Activated CD8-positive, alpha-beta T cell treated with anti-CD3 and anti-CD28 coated beads, Interleukin-2, amount 10 ng/mL, durations not matched to agents 7 days and 5 days (primary cell): Measurements from ENCODE around the gene UST. TPM values are rescaled to one million over a fixed set of nuclear protein-coding genes. Genes with fewer than 3 reads are reported as not detected.
"Not testable (repeated sequence)": the region's sequence is repeated elsewhere in the genome, so short reads cannot be mapped to it uniquely, and the experiment has no call there.

Source experiments
- ATAC-seq: fragments of 150-1000 bp; cut with Tn5 transposase; one replicate; pipeline ENCODE4 v1.10.0; 2021; ENCODE audit warnings: moderate library complexity
- CTCF ChIA-PET: fragments of 350-600 bp; sonication (Branson Sonifier 250); formaldehyde crosslinking; loops from one replicate; lab custom pipeline; 2021; ENCODE audit warnings: antibody characterized with exemption; lab: Charles Lee
- POLR2A ChIA-PET: fragments of 350-600 bp; sonication (Branson Sonifier 250); formaldehyde crosslinking; loops from one replicate; lab custom pipeline; 2021; ENCODE audit warnings: antibody characterized with exemption; lab: Charles Lee
- DNase-seq: peaks from one replicate; pipeline ENCODE4 v3.0.0-alpha.2; 2020
- H3K27ac Mint-ChIP-seq: one replicate; pipeline ENCODE4 v1.8.0; 2021; ENCODE audit warnings: mild to moderate bottlenecking, mixed read lengths
- H3K27me3 Mint-ChIP-seq: one replicate; pipeline ENCODE4 v1.8.0; 2021; ENCODE audit warnings: low read depth, mixed read lengths
- H3K36me3 Mint-ChIP-seq: one replicate; pipeline ENCODE4 v1.8.0; 2021; ENCODE audit warnings: low read depth, mixed read lengths
- H3K4me1 Mint-ChIP-seq: one replicate; pipeline ENCODE4 v1.8.0; 2021; ENCODE audit warnings: low read depth, mixed read lengths
- H3K4me3 Mint-ChIP-seq: one replicate; pipeline ENCODE4 v1.8.0; 2021; ENCODE audit warnings: mild to moderate bottlenecking, mixed read lengths
- H3K9me3 Mint-ChIP-seq: one replicate; pipeline ENCODE4 v1.8.0; 2022; ENCODE audit warnings: mixed read lengths; ENCODE audit not compliant: insufficient read depth
- total RNA-seq, 2 experiments: library from RNA; stranded (reverse); gene quantifications; one replicate each; pipeline ENCODE4 v1.2.3, GENCODE V29; 2021

Gene UST
- total RNA-seq, 2 experiments from 2014 or later: 0.16 to 0.42 TPM

DNA sequence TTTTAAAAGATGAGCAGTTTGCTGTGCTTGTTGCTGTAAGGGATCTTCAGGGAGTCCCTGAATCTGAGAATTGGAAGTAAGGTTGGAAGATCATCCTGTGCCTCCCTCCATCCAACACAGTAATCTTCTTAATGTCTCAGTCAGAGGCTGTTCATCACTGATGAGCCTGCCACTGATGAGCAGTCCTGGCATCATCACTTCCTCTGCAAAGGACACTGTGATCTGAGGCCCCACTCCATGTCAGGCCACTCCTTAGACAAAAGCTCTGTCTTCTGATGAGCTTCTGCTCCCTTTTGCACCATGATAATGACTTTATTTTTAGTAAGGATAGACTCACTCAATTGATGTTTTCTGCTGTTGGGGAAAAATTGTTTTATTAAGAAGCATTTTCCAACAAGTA lies 121.0 kb downstream of the UST start:
- H3K27me3 Mint-ChIP-seq: peaks cover 2% of the 10 kb centered on the region
- no peaks in the 10 kb centered on the region for H3K36me3 Mint-ChIP-seq
- no peak overlapping the region for H3K4me3 Mint-ChIP-seq
- ATAC-seq (no peak), DNase-seq (no peak)
- no peaks in the 10 kb centered on the region for H3K4me1 Mint-ChIP-seq
- H3K9me3 Mint-ChIP-seq: no peaks in the 10 kb centered on the region
- CTCF ChIA-PET: interaction anchor here (0.5 kb wide), 1 partner anchor 24 kb away, joined by 3 read pairs; no protein-coding TSS in a partner anchor
- no peak overlapping the region for H3K27ac Mint-ChIP-seq
- POLR2A ChIA-PET: no interaction called here

DNA sequence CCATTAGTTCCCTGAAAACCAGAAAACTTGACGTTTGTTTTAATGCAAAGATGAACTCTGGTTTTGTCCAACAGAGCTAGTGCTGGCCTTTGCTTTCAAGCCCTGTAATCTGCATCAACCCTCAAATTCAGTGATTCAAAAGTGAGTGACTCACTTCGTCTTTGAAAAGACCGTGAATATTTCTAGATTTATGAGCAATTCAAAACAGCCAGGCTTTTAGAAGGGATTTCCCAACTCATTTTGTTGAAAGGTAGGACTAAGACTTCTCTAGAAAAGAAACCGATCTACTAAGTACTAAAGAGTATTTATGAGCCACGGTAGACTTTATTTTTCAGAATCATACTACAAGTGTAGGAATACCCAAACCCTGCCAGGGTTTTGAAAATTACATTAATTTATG lies 121.5 kb downstream of the UST start:
- ChIA-PET CTCF (interaction anchor here (0.5 kb wide), 1 partner anchor 24 kb away, joined by 3 read pairs; no protein-coding TSS in a partner anchor), POLR2A (no interaction called here)
- Mint-ChIP-seq H3K27me3 (peaks cover 2% of the 10 kb centered on the region), H3K4me1 (no peaks in the 10 kb centered on the region), H3K36me3 (no peaks in the 10 kb centered on the region), H3K9me3 (no peaks in the 10 kb centered on the region), H3K4me3 (no peak overlapping the region), H3K27ac (no peak overlapping the region)
- ATAC-seq (no peak), DNase-seq (no peak)

GRCh38 chr6:148868901-148869300 lies 122.1 kb downstream of the UST start:
- no peak for ATAC-seq
- CTCF ChIA-PET: no interaction called here

DNA sequence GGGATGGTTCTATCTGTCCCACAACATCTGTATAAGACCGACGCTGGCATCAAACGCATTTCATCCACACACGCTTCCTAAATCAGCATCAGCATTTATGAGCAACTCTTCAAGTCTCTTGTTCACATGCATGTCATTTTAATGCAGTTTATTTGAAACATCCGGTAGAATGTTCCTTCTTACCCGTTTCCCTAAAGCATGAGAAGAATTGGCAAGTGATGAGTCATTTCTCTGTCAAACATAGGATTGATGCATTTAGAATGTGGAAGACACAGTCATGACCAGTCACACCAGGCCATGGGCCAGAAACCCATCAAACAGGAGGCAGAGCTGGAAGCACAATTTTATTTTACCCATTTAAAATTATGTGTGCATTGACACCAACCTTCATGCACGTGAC lies 122.8 kb downstream of the UST start:
- H3K4me3 Mint-ChIP-seq: no peak overlapping the region
- no peak for DNase-seq
- H3K27me3 Mint-ChIP-seq: peaks cover under 1% of the 10 kb centered on the region
- no peaks in the 10 kb centered on the region for H3K9me3 Mint-ChIP-seq
- no peaks in the 10 kb centered on the region for H3K36me3 Mint-ChIP-seq
- H3K4me1 Mint-ChIP-seq: no peaks in the 10 kb centered on the region
- H3K27ac Mint-ChIP-seq: no peak overlapping the region
- ChIA-PET POLR2A (no interaction called here), CTCF (no interaction called here)
- ATAC-seq: no peak

More at GRCh38 chr6:148868901-148869300, 122.1 kb downstream of the UST start:
- Mint-ChIP-seq H3K9me3 (no peaks in the 10 kb centered on the region), H3K27me3 (peaks cover 2% of the 10 kb centered on the region), H3K4me3 (no peak overlapping the region), H3K4me1 (no peaks in the 10 kb centered on the region), H3K36me3 (no peaks in the 10 kb centered on the region), H3K27ac (no peak overlapping the region)
- POLR2A ChIA-PET: no interaction called here
- DNase-seq: no peak

GRCh38 chr6:148873154-148873553 lies 126.3 kb downstream of the UST start:
- ChIA-PET POLR2A (no interaction called here), CTCF (no interaction called here)
- Mint-ChIP-seq H3K9me3 (no peaks in the 10 kb centered on the region), H3K27ac (no peak overlapping the region), H3K36me3 (no peaks in the 10 kb centered on the region), H3K4me3 (no peak overlapping the region), H3K27me3 (no peaks in the 10 kb centered on the region), H3K4me1 (no peaks in the 10 kb centered on the region)
- no peak for ATAC-seq
- no peak for DNase-seq

DNA sequence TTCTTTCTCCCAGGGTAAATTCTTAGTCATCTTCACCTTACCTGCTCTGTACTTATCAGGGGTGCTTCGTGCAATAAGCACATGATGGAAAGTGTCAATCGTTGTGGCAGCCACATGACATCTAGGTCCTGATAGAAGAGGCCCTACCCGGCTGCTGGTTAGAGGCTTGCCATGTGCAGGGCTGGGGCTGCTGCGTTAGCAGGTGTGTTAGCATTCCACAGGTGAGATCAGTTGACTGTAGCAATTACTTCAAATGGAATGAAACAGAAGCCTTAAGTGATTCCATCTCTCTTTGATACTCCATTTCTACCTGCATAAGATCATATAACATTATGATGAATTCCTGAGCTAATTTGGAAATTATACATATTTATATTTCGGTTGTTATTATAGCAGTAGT lies 127.0 kb downstream of the UST start:
- Mint-ChIP-seq H3K36me3 (no peaks in the 10 kb centered on the region), H3K4me1 (no peaks in the 10 kb centered on the region), H3K27ac (no peak overlapping the region), H3K4me3 (no peak overlapping the region), H3K27me3 (no peaks in the 10 kb centered on the region), H3K9me3 (no peaks in the 10 kb centered on the region)
- no peak for DNase-seq
- ChIA-PET POLR2A (no interaction called here), CTCF (no interaction called here)
- no peak for ATAC-seq

- H3K4me1 Mint-ChIP-seq: no peaks in the 10 kb centered on the region
- ChIA-PET CTCF (no interaction called here), POLR2A (no interaction called here)
- DNase-seq (no peak), ATAC-seq (no peak)
- H3K36me3 Mint-ChIP-seq: no peaks in the 10 kb centered on the region
- H3K4me3 Mint-ChIP-seq: no peak overlapping the region
- no peak overlapping the region for H3K27ac Mint-ChIP-seq
- H3K27me3 Mint-ChIP-seq: no peaks in the 10 kb centered on the region
- H3K9me3 Mint-ChIP-seq: no peaks in the 10 kb centered on the region
These were observed 128.0 kb downstream of the UST start for GRCh38 chr6:148874698-148875293.

GRCh38 chr6:148878683-148879082 lies 131.9 kb downstream of the UST start:
- no peaks in the 10 kb centered on the region for H3K9me3 Mint-ChIP-seq
- H3K4me1 Mint-ChIP-seq: no peaks in the 10 kb centered on the region
- H3K4me3 Mint-ChIP-seq: no peak overlapping the region
- no peak overlapping the region for H3K27ac Mint-ChIP-seq
- no peaks in the 10 kb centered on the region for H3K36me3 Mint-ChIP-seq
- DNase-seq (no peak), ATAC-seq (no peak)
- POLR2A ChIA-PET: no interaction called here
- no peaks in the 10 kb centered on the region for H3K27me3 Mint-ChIP-seq
- CTCF ChIA-PET: no interaction called here

- H3K4me3 Mint-ChIP-seq, H3K27me3 Mint-ChIP-seq, H3K36me3 Mint-ChIP-seq, DNase-seq, POLR2A ChIA-PET, H3K9me3 Mint-ChIP-seq, CTCF ChIA-PET, ATAC-seq, H3K27ac Mint-ChIP-seq, H3K4me1 Mint-ChIP-seq: not testable (repeated sequence)
These were observed 133.9 kb downstream of the UST start for GRCh38 chr6:148880742-148881141.

DNA sequence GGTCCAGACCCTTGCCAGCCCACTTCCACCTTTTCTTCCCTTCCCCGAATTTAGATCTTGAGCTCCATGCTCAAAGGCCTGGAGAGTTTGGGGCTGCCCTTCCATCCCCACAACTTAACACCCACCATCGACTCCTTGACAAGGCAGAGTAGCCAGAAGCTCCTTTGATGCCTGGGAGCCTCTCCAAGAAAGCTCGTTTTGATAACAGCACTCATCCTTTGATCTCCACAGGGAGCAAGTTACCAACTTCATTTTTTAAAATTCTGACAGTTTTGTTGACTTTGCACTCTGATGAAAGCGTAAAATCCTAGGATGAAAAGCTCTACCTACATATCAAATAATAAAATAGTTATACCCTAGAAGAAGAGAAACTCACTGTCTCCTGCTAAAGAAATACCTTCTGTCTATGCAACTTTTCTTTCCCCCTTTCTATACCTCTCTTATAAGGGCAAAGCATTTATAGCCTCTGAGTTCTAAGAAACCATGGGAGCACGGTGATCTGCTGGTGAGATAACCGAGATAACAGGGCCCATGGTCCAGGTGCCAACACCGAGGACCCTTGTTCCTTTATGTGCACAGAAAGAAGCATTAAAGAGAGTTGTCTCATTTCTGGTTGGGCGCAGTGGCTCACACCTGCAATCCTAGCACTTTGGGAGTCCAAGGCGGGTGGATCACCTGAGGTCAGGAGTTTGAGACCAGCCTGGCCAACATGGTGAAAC lies 134.9 kb downstream of the UST start:
- no peaks in the 10 kb centered on the region for H3K4me1 Mint-ChIP-seq
- CTCF ChIA-PET: no interaction called here
- no peak overlapping the region for H3K4me3 Mint-ChIP-seq
- DNase-seq (no peak), ATAC-seq (no peak)
- no peaks in the 10 kb centered on the region for H3K36me3 Mint-ChIP-seq
- no peaks in the 10 kb centered on the region for H3K9me3 Mint-ChIP-seq
- H3K27me3 Mint-ChIP-seq: no peaks in the 10 kb centered on the region
- POLR2A ChIA-PET: no interaction called here
- no peak overlapping the region for H3K27ac Mint-ChIP-seq

- Mint-ChIP-seq H3K27ac (no peak overlapping the region), H3K36me3 (no peaks in the 10 kb centered on the region), H3K4me1 (no peaks in the 10 kb centered on the region), H3K27me3 (no peaks in the 10 kb centered on the region), H3K9me3 (no peaks in the 10 kb centered on the region), H3K4me3 (no peak overlapping the region)
- CTCF ChIA-PET: no interaction called here
- ATAC-seq: no peak
- POLR2A ChIA-PET: no interaction called here
- DNase-seq: no peak
These were observed 136.4 kb downstream of the UST start for GRCh38 chr6:148883270-148883669.

DNA sequence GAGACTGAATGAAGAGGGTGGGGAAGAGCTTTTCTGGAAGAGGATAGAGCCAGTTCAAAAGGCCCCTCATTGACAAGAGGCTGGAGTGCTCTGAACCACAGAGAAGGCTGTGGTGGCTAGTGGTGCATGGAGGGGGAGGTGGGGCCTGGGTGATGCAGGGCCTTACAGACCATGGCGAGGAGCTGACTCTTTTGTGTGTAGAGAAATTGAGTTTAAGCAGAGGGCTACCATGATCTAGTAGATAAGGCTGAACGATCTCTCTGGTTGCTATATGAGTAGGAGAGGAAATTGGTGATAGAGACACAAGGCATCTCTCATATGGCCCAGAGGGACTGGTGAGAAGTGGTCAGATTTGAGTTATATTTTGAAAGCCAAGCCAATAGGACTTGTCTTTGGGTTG lies 137.6 kb downstream of the UST start:
- no peak overlapping the region for H3K4me3 Mint-ChIP-seq
- ChIA-PET CTCF (no interaction called here), POLR2A (no interaction called here)
- no peaks in the 10 kb centered on the region for H3K9me3 Mint-ChIP-seq
- ATAC-seq (no peak), DNase-seq (no peak)
- H3K27ac Mint-ChIP-seq: no peak overlapping the region
- no peaks in the 10 kb centered on the region for H3K36me3 Mint-ChIP-seq
- H3K4me1 Mint-ChIP-seq: no peaks in the 10 kb centered on the region
- H3K27me3 Mint-ChIP-seq: no peaks in the 10 kb centered on the region
